GM12875 (cell line): ENCODE data around the gene MARVELD1.

Source experiments
- H3K4me3 ChIP-seq: one replicate; pipeline ENCODE4 v1.5.1; 2011; ENCODE audit warnings: low read depth, low read length, control low read depth
- CTCF ChIP-seq: IDR thresholded peaks from 2 replicates; pipeline ENCODE4 v1.5.1; 2011; ENCODE audit warnings: low read depth, mild to moderate bottlenecking, control low read depth, inconsistent platforms, low read length, moderate library complexity, borderline replicate concordance; ENCODE audit not compliant: insufficient read depth

Gene MARVELD1

DNA sequence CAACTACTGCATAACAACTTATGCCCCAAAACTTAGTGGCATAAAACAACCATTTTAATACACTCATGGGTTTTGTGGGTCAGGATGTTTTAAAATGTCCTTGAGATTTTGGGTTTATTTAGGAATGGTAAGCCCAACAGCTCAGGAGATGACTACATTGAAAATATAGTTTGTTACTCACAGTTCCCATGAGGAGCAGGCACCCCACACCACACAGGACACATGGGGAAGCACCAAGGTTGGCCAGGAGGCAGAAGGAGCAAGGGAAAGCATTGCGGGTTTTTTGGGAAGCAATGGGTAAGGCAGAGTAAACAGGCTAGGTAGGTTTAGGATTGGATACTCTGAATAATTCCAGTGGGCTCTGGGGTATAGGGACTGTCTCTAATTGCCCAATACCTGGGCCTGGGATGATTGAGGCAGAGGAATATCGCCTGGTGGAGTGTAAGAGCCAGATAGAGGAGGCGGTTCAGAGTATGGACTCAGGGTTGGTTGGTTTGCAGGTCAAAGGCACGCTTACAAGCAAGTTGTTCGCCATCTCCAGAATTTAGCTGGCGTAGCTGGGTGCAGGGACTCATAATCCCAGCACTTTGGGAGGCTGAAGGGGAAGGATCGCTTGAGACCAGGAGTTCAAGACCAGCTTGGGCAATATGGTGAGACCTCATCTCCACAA, 10.0 kb upstream of the MARVELD1 start:
- no peak overlapping the region for H3K4me3 ChIP-seq
- no peak for TF ChIP-seq CTCF

- TF ChIP-seq CTCF: no peak
- no peak overlapping the region for H3K4me3 ChIP-seq
Observed at GRCh38 chr10:97704341-97704740, 9.2 kb upstream of the MARVELD1 start.

GRCh38 chr10:97705006-97705670, 8.4 kb upstream of the MARVELD1 start:
- no peak for TF ChIP-seq CTCF

GRCh38 chr10:97707134-97707861, 6.2 kb upstream of the MARVELD1 start:
- TF ChIP-seq CTCF: no peak
- H3K4me3 ChIP-seq: no peak overlapping the region

More at GRCh38 chr10:97705006-97705670, 8.4 kb upstream of the MARVELD1 start:
- H3K4me3 ChIP-seq: no peak overlapping the region

DNA sequence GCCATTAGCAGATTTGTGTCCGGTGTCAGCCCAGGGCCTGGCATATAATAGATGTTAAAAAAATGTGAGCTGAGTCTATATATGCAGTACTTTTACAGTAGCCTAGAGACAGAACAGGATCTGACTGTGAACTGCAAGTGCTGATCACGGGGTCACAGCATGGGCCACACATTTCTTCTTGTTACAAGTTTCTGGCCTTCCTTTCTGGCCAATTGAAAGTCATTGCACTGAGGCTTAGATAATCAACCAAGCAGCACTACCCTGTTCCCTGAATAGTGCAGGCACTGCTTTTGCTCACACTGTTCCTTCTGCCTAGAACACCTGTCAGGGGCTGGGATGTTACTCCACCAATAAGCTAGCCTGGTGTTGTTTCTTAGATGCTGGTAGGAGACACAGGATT, 5.4 kb upstream of the MARVELD1 start:
- no peak for TF ChIP-seq CTCF

GRCh38 chr10:97708976-97709946, 4.3 kb upstream of the MARVELD1 start:
- no peak overlapping the region for H3K4me3 ChIP-seq
- TF ChIP-seq CTCF: peak; percentile 60; the same call in 1 of the 2 replicates

More for the DNA sequence above, 5.4 kb upstream of the MARVELD1 start:
- H3K4me3 ChIP-seq: no peak overlapping the region
